Esophagus muscularis mucosa (tissue), 3 donors: Measurements from ENCODE around the gene SLC44A4.

Experiments
- POLR2A ChIP-seq: fragments of 450-650 bp; IDR thresholded peaks from one replicate; pipeline ENCODE4 v1.6.1; 2017; ENCODE audit warnings: antibody characterized with exemption, moderate library complexity, mild to moderate bottlenecking, low read depth
- TF ChIP-seq, protein P1 (sequence below), 3 experiments: fragments of 200-600 bp in 2 of 3; fragments of 450-650 bp in 1 of 3; sonication (generic) in 2 of 3; IDR thresholded peaks; one replicate each; pipeline ENCODE4 v1.5.1; 2017 to 2019; ENCODE audit warnings: antibody characterized with exemption in 3 of 3, mild to moderate bottlenecking in 2 of 3, moderate library complexity in 1 of 3

DNA sequence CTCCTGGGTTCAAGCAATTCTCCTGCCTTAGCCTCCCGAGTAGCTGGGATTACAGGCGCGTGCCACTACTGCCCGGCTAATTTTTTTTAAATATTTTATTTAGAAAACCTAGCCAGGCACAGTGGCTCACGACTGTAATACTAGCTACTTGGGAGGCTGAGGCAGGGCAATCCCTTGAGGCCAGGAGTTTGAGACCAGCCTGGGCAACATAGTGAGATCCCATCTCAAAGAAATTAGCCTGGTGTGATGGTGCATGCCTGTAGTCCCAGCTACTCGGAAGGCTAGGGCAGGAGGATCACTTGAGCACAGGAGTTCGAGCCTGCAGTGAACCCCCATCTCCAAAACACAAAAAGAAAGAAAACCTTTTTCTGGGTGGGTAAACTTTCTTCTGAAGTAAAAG, 2.4 kb downstream of the SLC44A4 start:
- no peak for TF ChIP-seq POLR2A
- TF ChIP-seq, protein P1, sequence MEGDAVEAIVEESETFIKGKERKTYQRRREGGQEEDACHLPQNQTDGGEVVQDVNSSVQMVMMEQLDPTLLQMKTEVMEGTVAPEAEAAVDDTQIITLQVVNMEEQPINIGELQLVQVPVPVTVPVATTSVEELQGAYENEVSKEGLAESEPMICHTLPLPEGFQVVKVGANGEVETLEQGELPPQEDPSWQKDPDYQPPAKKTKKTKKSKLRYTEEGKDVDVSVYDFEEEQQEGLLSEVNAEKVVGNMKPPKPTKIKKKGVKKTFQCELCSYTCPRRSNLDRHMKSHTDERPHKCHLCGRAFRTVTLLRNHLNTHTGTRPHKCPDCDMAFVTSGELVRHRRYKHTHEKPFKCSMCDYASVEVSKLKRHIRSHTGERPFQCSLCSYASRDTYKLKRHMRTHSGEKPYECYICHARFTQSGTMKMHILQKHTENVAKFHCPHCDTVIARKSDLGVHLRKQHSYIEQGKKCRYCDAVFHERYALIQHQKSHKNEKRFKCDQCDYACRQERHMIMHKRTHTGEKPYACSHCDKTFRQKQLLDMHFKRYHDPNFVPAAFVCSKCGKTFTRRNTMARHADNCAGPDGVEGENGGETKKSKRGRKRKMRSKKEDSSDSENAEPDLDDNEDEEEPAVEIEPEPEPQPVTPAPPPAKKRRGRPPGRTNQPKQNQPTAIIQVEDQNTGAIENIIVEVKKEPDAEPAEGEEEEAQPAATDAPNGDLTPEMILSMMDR (IDR thresholded peaks at IDR 0.05) = no peak
